Mononuclear cell (primary cell): ENCODE measurements around the gene SPRED1. TPM values are rescaled to one million over a fixed set of nuclear protein-coding genes. Genes with fewer than 3 reads are reported as not detected.
"Not testable (repeated sequence)": the region's sequence is repeated elsewhere in the genome, so short reads cannot be mapped to it uniquely, and the experiment has no call there.

ENCODE experiments used
- H3K27me3 ChIP-seq: 2 replicates; pipeline ENCODE4 v1.6.0; 2011; ENCODE audit warnings: low read length, control low read depth; ENCODE audit not compliant: insufficient read depth
- H3K4me1 ChIP-seq: 2 replicates; pipeline ENCODE4 v1.5.1; 2011; ENCODE audit warnings: mild to moderate bottlenecking, low read length, control low read depth; ENCODE audit not compliant: insufficient read depth
- H3K4me3 ChIP-seq: 2 replicates; pipeline ENCODE4 v1.5.1; 2011; ENCODE audit warnings: mild to moderate bottlenecking, low read length, moderate library complexity
- H3K9me3 ChIP-seq: 2 replicates; pipeline ENCODE4 v1.5.1; 2011; ENCODE audit warnings: low read depth, mild to moderate bottlenecking, control low read depth, low read length
- total RNA-seq: library from RNA; depleted of rRNA; stranded (reverse); fragments of >200 nt; gene quantifications from one replicate; pipeline ENCODE4 v1.2.3, GENCODE V29; 2012

SPRED1 gene
- total RNA-seq, 1 donor: 0.94 TPM

DNA sequence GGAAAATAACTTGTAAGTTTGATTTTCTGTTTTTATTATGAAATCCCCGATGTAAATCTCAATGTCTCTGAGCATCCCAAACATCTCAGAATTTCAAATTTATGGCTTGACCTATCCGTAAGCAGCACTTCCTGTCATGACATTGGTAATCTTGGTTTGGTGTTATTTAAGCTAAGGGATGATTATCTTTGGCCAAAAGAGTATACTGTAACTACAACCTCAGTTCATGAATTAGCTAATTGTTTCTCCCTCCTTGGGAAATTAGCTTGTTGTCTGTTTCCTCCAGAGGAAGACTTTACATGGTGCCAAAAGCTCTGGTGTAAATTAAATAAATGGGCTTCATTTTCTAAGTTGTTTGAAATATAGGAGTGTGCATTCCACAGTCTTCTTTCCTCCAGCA lies 28.1 kb upstream of the SPRED1 start:
- Histone ChIP-seq H3K4me1 (no peaks in the 10 kb centered on the region), H3K27me3 (no peaks in the 10 kb centered on the region), H3K9me3 (no peaks in the 10 kb centered on the region), H3K4me3 (no peak overlapping the region)

DNA sequence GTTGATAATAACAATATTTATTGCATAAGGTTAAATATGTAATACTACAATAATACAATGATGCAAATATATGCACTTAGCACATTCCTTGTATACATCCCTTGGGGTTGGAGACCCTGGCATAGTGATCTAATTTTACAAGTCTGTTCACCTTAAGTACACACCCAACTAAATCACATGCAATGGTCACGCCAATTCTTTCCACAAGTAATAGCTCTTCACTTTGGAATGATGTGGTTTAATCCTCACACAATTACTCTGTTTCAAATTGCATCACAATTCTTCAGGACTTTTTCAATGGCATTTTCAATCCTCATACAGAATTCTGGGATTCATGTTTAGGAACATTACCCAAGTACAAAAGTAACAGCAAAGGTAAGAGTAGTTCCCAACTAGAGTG lies 27.3 kb upstream of the SPRED1 start:
- no peaks in the 10 kb centered on the region for H3K27me3 ChIP-seq
- H3K4me3 ChIP-seq: no peak overlapping the region
- no peaks in the 10 kb centered on the region for H3K4me1 ChIP-seq
- no peaks in the 10 kb centered on the region for H3K9me3 ChIP-seq

DNA sequence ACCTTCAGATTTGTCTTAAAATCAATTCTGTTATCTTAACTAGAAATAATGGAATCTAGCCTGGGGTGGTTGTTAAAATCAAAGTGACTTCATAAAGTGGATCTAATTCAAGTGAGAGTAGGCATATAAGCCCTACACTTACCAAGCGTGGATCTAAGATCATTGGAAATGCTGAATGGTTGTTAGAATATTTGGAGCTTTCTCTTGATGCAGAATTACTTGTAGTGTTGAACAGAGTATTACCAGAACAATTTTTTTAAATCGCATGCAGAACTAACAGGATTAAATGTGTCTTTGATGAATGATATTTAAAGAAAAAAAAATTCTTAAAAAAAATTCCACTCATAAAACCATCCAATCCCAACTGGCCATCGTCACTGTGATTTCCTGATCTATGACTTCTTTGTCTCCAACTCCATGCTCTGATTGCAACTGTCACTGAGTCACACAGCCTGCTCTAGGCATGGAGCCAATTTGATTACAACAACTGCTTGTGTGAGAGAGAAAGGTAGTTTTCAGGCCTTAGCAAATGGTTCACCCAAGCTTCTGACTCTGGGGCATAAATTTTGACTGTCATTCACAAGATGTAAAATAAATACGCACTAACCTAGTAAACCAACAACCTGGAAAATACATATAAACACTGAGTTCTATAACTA lies 25.9 kb upstream of the SPRED1 start:
- Histone ChIP-seq H3K4me1 (no peaks in the 10 kb centered on the region), H3K4me3 (no peak overlapping the region), H3K27me3 (no peaks in the 10 kb centered on the region), H3K9me3 (no peaks in the 10 kb centered on the region)

DNA sequence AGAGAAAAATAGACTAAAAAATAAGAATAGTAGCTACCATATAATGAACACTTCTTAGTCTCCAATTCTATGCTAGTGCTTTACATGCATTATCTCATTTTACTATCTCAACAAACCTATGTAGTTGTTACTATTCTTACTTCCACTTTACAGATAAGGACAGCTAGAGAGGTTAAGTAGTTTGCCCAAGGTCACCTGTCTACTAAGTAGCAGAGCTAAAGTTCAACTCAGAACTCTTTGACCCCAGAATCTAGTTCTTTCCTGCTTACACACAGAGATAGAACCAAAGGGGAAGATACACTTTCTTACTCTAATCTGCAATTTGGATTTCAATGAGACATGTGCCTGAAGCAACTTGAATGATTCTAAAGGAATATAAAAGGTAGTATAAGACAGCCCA lies 24.7 kb upstream of the SPRED1 start:
- Histone ChIP-seq H3K4me1 (no peaks in the 10 kb centered on the region), H3K4me3 (no peak overlapping the region), H3K9me3 (no peaks in the 10 kb centered on the region), H3K27me3 (no peaks in the 10 kb centered on the region)

DNA sequence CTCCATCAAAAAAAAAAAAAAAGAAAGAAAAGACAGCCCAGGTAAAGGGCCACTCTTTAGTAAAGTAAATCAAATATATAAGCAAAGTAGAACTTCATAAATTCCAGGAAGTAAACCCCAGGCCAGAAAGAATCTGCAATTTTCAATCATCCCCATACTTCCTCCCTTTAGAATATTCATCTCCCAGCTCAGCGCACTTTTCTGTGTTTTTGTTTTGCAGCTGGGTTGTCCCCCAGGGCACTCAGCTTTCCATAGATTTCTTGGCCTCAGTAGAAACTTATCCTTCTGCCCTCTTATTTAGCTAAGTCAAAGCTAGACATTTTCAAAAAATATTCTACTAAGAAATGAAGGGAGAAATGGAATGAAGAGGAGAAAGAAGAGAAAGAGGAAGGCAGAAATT lies 24.0 kb upstream of the SPRED1 start:
- H3K27me3 ChIP-seq: no peaks in the 10 kb centered on the region

DNA sequence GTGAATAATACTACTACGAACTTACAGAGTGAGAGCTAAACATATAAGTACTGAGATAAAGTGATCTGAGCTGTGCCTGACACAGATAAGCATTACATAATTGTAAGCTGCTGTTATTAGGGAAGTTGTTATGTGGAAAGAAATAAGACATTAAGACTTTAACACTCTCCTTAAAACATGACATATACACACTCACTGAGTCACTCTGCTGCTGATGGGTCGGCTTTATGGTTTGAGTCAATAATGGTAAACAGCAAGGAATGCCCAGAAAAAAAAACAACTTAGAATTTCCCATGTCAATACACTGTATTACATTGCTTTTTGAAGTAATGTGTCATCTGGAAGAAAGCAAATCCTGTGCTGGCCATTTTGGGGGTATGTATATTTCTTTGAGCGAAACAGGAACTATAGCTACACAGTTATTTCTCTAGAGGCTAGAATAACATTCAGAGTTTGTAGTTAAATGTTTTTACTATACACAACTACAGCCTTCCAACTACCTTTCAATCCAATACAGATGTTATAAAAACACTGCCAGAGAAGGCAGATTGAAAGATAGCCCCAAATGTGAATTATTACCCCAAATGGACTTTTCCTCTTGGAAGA lies 22.8 kb upstream of the SPRED1 start:
- H3K4me1 ChIP-seq: no peaks in the 10 kb centered on the region
- no peaks in the 10 kb centered on the region for H3K27me3 ChIP-seq
- no peaks in the 10 kb centered on the region for H3K9me3 ChIP-seq
- H3K4me3 ChIP-seq: no peak overlapping the region

More for the DNA sequence above, 24.0 kb upstream of the SPRED1 start:
- no peaks in the 10 kb centered on the region for H3K4me1 ChIP-seq
- no peak overlapping the region for H3K4me3 ChIP-seq
- H3K9me3 ChIP-seq: no peaks in the 10 kb centered on the region

DNA sequence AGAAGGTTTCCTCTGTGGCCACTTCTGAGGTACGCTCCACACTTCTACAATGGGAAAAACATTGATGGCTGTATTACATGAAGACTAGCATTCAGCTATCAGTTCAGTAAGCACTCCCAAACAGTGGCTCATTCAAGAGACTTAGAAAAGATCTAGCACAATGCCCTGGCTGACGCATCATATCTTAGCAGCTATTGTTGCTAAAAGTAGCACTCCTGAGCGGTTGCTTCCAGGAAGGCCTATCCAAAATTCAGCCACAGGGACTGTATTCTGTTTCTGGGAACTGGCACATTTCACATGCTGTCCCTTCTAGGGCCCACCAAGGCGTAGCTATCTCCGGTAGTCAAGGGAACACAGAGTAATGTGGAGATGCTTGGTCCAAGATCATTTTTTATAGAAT lies 21.2 kb upstream of the SPRED1 start:
- Histone ChIP-seq H3K9me3 (no peaks in the 10 kb centered on the region), H3K4me1 (no peaks in the 10 kb centered on the region)

DNA sequence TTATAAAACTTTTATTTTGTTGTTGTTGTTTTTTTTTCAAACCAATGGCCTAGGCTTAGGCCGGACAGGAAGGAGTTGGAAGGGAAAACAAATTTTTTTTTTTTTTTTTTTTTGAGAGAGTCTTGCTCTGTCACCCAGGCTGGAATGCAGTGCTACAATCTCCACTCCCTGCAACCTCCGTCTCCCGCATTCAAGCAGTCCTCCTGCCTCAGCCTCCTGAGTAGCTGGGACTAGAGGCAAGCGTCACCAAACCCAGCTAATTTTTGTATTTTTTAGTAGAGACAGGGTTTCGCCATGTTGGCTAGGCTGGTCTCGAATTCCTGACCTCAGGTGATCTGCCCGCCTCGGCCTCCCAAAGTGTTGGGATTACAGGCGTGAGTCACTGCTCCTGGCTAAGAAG lies 15.6 kb upstream of the SPRED1 start:
- not testable (repeated sequence) for H3K27me3 ChIP-seq, H3K9me3 ChIP-seq, H3K4me3 ChIP-seq, H3K4me1 ChIP-seq

More for the DNA sequence above, 21.2 kb upstream of the SPRED1 start:
- Histone ChIP-seq H3K27me3 (no peaks in the 10 kb centered on the region), H3K4me3 (no peak overlapping the region)

DNA sequence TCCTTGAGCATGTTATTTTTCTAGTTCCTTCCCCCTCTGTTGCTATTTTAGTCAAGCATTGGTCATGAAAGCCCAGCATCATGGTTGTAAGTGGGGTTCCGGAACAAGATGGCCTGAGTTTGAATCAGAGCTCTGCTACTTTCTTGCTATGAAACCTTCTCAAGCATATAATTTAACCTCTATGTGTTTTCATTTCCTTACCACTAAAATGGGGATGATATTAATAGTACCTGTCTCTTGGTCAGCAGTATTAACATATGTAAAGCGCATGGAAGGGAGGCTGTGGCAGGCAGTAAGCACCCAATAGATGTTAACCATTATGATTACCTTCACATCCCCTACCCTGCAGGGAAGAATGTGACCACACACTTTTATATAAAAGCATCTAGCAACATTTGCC lies 14.3 kb upstream of the SPRED1 start:
- no peaks in the 10 kb centered on the region for H3K9me3 ChIP-seq
- peaks cover 2% of the 10 kb centered on the region for H3K27me3 ChIP-seq
- no peak overlapping the region for H3K4me3 ChIP-seq
- H3K4me1 ChIP-seq: no peaks in the 10 kb centered on the region

DNA sequence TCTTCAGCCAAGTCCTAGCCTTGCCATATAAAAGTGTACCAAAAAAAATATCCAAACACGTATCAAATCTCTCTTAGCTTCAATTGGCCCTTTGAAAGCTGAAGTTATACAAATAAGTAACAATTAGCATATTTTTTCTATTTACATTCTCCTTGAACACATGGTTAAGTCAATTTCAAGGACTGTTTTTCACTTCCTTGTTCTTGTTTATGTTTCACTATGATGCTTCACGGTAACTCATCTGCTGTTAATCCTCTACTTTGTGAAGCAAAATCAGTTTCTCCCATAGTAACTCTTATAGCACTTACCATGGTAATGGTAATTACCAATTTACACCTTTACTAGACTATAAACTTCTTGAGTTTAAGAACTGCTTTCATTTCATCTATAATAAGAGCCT lies 10.6 kb upstream of the SPRED1 start:
- no peak overlapping the region for H3K4me3 ChIP-seq
- H3K27me3 ChIP-seq: peaks cover 8% of the 10 kb centered on the region
- H3K4me1 ChIP-seq: no peaks in the 10 kb centered on the region
- no peaks in the 10 kb centered on the region for H3K9me3 ChIP-seq

DNA sequence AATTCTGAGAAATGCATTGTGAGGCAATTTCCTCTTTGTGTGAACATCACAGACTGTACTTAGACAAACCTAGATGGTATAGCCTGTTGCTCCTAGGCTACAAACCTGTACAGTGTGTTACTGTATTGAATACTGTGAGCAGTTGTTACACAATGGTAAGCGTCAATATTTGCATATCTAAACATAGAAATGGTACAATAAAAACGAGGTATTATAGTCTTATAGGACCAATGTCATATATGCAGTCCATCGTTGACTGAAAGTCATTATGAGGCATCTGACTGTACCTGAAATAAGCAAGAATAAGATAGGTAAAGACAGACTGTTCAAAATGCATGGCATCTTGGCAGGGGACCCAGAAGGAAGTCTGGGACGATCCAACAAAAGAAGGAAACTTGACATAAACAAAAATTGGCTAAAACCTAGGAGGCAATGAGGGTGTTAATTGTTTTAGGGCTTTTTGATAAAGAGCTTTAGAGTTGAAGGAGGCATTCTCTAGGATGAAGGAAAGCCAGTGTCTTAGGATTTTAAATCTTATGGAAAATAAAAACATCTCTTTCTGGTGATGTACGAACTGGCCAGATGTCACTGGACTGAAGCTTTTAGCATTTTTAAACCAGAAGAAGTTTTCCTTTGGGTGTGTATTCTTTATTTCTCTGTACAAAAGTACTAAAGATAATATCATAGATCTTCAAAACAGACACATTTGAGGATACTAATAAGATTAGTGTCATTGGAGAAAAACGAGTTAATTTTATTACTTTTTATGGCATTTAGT lies 9.2 kb upstream of the SPRED1 start:
- Histone ChIP-seq H3K9me3 (no peaks in the 10 kb centered on the region), H3K27me3 (peaks cover 16% of the 10 kb centered on the region), H3K4me1 (no peaks in the 10 kb centered on the region), H3K4me3 (no peak overlapping the region)

DNA sequence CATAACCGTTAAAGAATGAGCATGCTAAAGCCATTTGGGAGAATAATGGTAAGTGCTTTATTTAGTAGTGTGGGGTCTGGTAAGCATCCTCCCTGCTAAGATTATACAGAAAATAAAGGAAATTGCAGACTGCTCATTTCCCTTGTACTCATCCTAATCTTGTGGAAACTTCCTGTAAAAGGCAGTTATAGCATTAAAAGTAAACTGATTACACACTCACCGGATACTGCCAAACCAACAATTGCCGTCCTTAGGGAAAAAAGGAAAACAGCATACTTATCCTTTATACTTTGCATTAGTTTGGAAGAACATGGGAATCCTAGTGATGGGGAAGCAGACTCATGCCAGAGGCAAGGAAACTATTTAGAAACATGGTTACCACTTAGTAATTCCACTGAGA lies 5.3 kb upstream of the SPRED1 start:
- peaks cover 10% of the 10 kb centered on the region for H3K4me1 ChIP-seq
- H3K4me3 ChIP-seq: no peak overlapping the region
- H3K27me3 ChIP-seq: peaks cover 41% of the 10 kb centered on the region
- H3K9me3 ChIP-seq: no peaks in the 10 kb centered on the region

DNA sequence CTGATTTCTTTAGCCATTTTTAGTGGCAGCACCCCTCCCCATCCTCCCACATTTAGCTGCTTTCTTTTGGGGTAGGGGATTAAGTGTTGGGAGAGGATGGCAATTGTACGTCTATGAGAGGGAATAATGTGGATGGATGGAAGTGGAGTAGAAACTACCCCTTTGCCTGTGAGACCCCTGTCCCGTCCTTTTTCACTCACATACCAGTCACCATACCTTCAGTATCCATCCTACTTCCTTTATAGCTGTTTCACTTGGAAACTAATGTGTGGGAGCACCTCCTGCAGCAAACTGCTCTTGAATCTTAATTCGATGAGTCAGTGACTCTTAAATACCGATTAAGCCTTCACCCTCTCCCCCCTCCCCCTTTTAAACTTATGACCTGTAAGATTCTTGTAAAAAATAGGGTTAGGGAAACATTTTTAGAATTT lies 730 bp downstream of the SPRED1 start:
- Histone ChIP-seq H3K4me1 (peaks cover 31% of the 10 kb centered on the region), H3K4me3 (peak overlapping the region; percentile 54)

DNA sequence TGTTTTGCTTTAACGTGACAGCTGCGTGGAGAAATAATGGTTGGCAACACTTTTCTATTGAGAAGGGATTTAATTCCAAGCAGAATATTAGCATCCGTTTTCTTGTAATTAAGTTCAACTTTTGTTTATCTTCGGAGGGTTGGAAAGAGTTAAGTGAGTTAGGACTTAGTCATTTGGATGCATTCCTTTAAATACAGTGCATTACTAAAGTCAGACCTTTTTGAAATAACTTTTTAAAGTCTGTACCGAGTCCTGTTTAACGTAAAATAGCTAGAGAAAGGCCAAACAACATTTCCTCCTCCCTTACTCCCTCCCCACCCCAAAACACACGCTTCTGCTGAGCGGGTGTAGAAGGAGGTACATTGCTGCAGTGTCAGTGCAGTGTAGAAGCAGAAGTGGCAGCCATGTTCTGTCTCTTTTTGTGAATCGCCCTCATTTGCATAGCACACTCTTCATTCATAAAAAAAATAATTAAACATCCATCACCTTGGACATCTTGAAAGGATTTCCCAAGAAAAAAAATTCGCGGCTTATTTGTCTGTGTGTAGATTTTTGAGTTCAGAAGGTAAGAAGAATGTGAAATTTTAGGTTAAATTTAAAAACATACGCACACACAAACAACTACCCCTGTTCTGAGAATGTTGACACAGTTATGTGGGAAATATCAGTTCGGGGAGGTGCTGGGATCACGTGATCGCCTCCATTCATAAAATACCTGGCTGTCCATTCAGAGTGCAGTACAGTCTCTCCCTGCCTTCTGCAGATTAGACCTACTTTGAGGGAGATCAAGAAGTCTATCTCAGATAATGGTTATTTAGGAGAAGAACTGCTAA lies 1.6 kb downstream of the SPRED1 start:
- Histone ChIP-seq H3K4me3 (peak overlapping the region; percentile 4), H3K27me3 (peaks cover 31% of the 10 kb centered on the region), H3K4me1 (peaks cover 31% of the 10 kb centered on the region), H3K9me3 (no peaks in the 10 kb centered on the region)

More for the DNA sequence above, 730 bp downstream of the SPRED1 start:
- H3K27me3 ChIP-seq: peaks cover 40% of the 10 kb centered on the region
- H3K9me3 ChIP-seq: no peaks in the 10 kb centered on the region

DNA sequence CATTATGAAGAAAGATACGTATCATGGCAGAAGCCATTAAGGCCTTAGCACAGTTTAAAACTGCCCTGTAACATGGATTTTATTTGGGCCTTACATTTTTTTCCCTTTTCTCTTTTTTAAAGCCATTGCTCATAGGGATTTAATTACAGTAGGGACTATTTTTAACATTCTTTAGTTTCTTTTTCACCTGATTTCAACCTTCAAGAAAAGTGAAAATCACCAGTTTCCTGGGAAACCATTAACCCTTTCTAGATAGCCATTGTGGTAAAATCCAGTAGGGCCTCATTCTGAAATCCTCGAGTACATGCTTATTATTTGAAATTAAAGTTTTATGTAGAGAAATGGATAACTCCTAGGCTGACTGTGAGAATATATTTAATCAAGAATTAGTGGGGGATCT lies 3.1 kb downstream of the SPRED1 start:
- Histone ChIP-seq H3K4me1 (peaks cover 28% of the 10 kb centered on the region), H3K4me3 (no peak overlapping the region), H3K27me3 (peaks cover 19% of the 10 kb centered on the region), H3K9me3 (no peaks in the 10 kb centered on the region)
